Measurements from ENCODE around the gene MLLT6. TPM values are rescaled to one million over a fixed set of nuclear protein-coding genes. Genes with fewer than 3 reads are reported as not detected.

MLLT6 gene
- total and polyA plus RNA-seq, 2 of the 13 experiments (the other 11 are each of a cell fraction or from before 2014, with no cell fraction given), result 50.7 to 69.5 TPM

DNA sequence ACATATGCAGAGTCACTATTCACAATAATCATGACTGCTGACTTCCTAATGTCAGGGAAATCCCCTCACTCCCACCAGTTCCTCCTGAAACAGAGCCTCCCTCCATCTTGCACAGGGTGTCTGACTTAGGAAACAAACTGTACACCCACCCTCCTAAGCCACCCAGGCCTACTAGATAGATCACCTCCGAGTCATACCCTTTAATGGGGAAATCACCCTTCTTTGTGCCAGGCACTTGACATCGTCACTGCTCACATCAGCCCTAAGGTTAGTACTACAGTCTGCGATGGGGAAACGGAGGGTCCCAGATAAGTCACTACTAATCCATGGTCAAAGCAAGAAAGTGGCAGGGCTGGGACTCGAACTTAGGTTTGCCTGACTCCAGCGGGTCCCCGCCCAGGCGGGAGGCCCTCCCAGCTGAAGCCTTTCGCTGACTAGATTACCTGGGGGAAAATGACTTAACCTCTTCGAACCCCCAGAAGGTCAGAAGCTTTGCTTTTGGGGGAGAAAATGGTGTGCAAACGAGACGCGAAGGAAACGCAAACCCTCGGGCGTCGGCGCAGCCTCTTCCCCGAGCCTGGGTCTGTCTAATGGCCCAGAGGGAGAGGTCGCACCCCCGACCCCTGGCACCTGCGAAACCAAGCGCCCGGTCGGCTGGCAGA, 3.4 kb upstream of the MLLT6 start (continued):
- TF ChIP-seq HNF1A (IDR thresholded peaks at IDR 0.05; ENCODE audit: low read depth) (no peak), HNF1A (CRISPR knock-in tag; IDR thresholded peaks at IDR 0.05; ENCODE audit: borderline replicate concordance) (peak; percentile 37; the same call in 1 of the 2 replicates), ZBTB33 (CRISPR knock-in tag; IDR thresholded peaks at IDR 0.05) (no peak), NKX3-1 (CRISPR knock-in tag; IDR thresholded peaks at IDR 0.05) (no peak), EEA1 (CRISPR knock-in tag; IDR thresholded peaks at IDR 0.05; ENCODE audit: borderline replicate concordance) (0 out of 2 replicates have a peak, but pooled peaks have one; percentile 66), PCBP2 (optimal IDR thresholded peaks at IDR 0.05; ENCODE audit: low read depth, low read length, poor library complexity, severe bottlenecking) (no peak), ZNF777 (CRISPR knock-in tag; IDR thresholded peaks at IDR 0.05) (no peak), ZNF550 (CRISPR knock-in tag; IDR thresholded peaks at IDR 0.05; ENCODE audit: borderline replicate concordance) (peak; percentile 82; the same call in 1 of the 2 replicates), ZBTB21 (CRISPR knock-in tag; IDR thresholded peaks at IDR 0.05) (no peak), SIN3B (IDR thresholded peaks at IDR 0.05; ENCODE audit: low read length) (no peak), ZNF839 (CRISPR knock-in tag; IDR thresholded peaks at IDR 0.05; ENCODE audit: borderline replicate concordance) (no peak), SOX5 (CRISPR knock-in tag; IDR thresholded peaks at IDR 0.05; ENCODE audit: borderline replicate concordance) (no peak)
- TF ChIP-seq, protein P1, sequence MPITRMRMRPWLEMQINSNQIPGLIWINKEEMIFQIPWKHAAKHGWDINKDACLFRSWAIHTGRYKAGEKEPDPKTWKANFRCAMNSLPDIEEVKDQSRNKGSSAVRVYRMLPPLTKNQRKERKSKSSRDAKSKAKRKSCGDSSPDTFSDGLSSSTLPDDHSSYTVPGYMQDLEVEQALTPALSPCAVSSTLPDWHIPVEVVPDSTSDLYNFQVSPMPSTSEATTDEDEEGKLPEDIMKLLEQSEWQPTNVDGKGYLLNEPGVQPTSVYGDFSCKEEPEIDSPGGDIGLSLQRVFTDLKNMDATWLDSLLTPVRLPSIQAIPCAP (CRISPR knock-in tag; IDR thresholded peaks at IDR 0.05; ENCODE audit: low read depth), result 0 out of 2 replicates have a peak, but pooled peaks have one; percentile 65
- TF ChIP-seq, protein P2, sequence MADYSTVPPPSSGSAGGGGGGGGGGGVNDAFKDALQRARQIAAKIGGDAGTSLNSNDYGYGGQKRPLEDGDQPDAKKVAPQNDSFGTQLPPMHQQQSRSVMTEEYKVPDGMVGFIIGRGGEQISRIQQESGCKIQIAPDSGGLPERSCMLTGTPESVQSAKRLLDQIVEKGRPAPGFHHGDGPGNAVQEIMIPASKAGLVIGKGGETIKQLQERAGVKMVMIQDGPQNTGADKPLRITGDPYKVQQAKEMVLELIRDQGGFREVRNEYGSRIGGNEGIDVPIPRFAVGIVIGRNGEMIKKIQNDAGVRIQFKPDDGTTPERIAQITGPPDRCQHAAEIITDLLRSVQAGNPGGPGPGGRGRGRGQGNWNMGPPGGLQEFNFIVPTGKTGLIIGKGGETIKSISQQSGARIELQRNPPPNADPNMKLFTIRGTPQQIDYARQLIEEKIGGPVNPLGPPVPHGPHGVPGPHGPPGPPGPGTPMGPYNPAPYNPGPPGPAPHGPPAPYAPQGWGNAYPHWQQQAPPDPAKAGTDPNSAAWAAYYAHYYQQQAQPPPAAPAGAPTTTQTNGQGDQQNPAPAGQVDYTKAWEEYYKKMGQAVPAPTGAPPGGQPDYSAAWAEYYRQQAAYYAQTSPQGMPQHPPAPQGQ (CRISPR knock-in tag; IDR thresholded peaks at IDR 0.05; ENCODE audit: borderline replicate concordance), result no peak

Data from HepG2 (cell line).